Mucosa of gallbladder (tissue), 1 donor: ENCODE measurements around the gene GGA1. TPM values are rescaled to one million over a fixed set of nuclear protein-coding genes. Genes with fewer than 3 reads are reported as not detected.

Experiments
- DNase-seq: peaks from one replicate; pipeline ENCODE4 v3.0.0-alpha.2; 2020; ENCODE audit warnings: low spot score
- total RNA-seq: library from RNA; stranded (reverse); gene quantifications from one replicate; pipeline ENCODE4 v1.2.1, GENCODE V29; 2021
- donor health status: DM: no; HTN: no; CAD: no.

Gene GGA1
- total RNA-seq, 1 donor from 2014 or later = 81.5 TPM

DNA sequence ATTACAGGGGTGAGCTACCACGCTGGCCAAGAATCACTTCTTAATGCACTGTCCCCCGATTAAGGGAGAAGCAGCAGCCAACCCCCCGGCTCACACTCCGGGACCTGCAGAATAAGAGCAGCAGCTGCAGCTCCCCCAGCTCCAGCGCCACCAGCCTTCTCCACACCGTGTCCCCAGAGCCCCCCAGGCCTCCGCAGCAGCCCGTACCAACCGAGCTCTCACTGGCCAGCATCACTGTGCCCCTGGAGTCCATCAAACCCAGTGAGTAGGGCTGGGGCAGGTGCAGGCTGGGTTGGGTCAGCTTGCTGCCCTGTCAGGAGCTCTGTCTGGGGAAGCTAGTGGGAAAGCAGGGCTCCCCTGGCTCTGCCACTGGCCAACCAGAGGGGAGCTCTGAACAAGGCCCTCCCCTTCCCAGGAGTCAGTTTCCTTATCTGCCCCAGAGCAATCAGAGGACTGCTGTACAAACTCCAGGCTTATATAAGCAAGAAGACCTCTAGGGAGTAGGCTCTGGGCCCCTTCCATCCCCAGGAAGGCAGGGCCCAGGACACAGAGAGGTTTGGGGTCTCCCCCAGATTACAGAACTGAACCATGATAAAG, 22.3 kb downstream of the GGA1 start:
- no peak for DNase-seq

DNA sequence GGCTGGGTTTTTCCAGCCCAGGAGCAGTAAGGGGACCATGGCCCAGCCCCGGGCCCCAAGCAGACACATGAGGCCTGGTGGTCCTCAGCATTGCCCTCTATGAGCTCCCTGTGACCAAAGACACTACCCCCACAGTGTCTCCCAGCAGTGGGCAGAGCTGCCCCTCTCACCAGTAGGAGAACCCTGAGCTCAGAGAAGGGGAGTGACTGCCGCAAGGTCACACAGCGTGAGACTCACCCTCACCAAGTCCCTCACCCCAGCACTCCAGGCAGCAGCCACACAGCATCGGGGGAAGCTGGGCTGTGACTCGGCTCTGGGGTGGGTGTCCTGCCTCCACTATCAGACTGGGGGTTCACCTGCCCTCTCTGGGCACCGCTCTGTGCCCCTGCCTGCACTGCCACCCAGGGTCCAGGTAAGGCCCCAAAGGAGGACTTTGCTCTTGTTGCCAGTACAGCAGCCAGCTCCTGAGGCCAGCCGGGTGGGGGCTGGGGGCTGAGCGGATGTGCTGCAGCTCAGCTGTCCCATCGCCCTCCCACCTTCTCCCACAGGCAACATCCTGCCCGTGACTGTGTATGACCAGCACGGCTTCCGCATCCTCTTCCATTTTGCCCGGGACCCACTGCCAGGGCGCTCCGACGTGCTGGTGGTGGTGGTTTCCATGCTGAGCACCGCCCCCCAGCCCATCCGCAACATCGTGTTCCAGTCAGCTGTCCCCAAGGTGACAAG, 23.0 kb downstream of the GGA1 start:
- DNase-seq = no peak

DNA sequence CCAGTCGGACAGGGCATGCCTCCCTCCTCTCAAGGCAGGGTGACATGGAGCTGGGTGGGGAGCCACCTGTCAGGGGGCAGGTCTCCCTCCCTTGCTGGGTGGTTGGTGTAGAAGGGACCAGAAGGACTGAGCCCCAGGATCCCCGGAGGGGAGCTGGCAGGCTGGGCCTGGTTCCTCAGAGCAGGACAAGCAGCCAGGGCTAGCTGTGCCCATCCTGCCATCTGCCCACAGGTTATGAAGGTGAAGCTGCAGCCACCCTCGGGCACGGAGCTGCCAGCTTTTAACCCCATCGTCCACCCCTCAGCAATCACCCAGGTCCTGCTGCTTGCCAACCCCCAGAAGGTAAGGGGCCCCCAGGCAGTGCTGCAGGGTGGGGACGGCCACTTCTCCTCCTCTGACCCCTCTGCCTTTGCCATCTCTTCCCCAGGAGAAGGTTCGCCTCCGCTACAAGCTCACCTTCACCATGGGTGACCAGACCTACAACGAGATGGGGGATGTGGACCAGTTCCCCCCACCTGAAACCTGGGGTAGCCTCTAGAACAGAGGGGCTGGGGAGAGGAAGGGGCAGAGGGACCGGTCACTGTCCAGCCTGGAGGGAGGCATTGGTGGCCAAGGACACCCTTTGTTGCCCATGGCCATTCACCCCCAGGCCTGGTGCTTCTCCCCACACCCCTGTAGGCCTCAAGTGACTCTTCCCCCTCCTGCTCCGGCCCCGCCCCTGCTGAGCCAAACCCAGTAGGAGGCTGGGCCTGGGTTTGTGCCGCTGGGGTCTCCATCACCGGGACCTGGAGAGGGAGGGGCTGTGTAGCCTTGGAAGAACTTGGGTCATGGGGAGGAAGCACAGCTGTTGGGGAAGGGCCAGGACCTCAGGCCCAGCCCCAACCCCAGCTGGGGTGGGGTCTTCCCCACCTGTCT, 23.8 kb downstream of the GGA1 start:
- DNase-seq = no peak

DNA sequence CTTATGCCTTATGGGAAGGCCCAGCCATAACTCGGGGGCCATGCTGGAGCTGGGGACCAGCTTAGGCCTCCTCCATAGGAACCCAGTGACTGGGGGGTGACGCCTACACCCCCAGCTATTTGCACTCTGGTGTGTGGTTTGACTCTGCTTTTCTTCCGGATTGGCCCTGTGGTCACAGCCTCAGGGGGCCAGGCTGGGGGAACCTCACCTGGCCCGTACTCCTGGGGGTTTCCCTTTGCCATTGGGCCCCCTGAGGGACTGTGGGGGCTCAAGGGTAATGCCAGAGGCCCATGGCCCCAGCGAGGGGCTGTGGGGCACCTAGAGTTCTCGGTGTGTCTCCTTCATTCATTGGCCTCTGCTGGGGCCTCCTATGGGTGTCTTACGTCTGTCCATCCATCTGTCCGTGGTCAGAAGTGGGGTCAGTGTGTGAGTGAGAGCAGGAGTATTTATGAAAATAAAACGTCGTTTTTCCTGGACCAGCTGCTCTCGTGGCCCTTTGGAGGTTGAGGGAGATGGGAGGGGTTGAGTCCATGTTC, 24.5 kb downstream of the GGA1 start:
- DNase-seq = no peak

DNA sequence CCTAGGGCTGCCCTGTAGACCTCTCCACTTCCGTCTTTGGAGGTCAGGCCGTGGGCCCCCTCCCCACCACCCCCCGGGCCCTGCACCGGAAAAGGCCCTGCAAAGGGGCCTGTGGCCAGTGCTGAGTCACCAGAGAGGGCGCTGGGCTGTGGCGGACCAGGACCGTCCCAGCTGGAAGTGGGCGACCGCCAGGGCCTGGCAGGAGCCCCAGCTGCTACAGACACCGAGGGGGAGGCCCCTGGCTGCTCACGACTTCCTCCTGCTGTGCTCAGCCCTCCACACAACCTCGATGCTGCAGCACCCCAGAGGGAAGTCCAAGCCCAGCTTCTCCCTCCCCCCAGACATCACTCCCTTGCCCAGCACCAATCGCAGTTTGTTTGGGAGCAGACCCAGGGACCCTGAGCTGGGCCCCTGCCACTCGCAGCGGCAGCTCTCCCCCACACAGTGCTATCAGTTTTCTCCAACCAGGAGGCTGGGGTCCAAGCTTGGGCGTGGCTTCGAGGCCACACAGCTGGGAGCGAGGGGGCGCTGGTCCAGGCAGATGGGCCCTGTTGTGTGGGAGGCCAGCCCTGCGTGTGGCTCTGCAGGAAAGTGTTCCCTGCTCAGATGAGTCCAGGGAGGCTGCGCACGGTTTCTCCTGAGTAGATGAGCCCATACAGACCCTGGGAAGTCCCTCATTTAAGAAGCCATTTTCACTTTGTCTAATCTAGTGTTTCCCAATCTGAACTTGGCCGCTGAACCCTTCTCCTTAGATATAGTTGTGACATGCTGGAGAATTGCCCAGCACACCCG, 25.2 kb downstream of the GGA1 start:
- peak; percentile 78 for DNase-seq

DNA sequence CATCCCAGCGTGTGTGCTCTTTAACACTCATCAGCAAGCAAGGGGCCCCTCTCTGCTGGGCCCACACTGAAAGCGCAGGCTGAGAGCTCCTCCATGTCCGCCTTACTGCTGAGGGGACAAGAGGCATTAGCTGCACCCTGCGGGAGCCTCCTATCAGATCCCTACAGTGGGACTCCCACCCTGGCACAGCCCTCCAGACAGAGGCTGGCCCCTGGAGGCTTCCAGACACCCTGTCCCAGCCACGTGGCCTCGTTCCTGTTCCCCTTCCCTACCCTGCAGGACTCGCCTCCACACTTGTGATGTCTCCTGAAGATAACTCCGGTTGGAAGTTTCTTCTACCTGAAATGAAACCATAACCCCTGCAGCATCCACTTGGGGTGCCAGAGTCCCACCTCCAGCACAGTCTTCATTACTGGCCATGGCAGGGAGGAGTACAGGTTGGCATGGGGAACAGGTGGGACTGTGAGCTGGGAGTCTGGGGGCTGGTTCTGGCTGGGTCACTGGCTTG, 25.8 kb downstream of the GGA1 start:
- no peak for DNase-seq

DNA sequence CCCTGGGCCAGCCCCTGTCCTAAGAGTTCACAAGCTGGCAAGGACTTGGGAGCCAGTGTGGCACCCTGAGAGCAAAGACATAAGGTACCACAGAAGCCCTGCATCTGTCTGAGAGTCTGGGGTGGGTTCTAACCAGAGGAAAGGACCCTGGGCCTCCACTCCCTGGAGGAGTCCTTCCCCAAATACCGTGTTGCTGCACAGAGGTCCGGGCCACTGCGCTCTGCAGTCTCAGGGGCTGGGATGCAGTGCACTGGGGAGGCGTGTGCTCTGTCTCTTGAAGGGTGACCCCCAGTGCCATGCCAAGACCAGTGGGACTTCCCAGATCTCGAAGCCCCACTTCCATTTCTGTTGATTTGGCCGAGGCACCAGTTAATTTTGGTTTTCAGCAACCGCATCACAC, 26.5 kb downstream of the GGA1 start:
- DNase-seq = no peak

DNA sequence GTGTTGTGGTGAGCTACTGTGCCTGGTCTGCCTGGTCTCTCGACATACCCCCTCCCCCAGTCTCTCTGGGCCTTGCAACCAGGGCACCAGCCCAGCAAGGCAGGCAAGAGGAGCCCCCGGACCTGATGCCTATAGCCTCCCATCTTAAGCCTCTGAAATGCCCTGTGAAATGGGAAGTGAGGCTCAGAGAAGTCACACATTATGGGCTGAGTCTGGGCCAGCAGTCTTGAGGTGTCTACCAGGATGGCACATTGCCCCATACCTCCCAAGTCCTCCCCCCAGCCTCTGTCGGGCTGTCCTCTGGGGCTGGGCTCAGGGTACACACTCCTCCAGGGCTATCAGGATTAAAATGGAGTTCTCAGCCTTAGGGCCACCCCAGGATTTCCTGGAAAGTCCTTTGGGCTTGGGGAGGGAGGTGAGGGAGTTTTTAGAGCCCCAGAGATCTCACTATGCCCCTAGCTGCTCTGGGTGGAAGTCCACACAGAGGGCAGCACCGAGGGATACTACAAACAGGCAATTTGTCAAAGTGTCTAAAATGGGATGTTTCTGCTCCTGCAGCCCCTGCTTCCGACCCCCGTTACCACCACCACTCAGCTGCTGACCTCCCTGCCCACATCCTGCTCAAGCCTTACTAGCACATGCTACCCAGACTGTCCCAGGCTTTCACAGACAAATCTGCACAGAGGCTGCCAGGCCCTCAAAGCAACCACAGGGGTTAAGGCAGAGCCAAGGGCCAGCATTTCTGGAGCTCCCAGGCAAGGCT, 27.7 kb downstream of the GGA1 start:
- no peak for DNase-seq

DNA sequence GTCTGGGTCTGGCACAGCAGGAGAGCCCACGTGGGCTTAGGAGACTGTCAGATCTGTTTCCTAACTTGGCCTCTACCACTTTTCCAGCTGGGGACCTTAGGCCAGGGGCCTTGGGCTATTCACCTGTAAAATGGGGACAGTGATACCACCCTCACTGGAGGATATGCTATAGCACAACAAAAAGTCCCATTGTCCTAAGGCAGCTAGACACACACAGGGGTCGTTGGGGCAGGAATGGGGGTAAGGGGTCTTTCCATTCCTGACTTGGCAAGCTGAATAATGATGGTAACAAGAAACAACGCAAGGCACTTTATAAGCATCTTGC, 28.3 kb downstream of the GGA1 start:
- DNase-seq = no peak

DNA sequence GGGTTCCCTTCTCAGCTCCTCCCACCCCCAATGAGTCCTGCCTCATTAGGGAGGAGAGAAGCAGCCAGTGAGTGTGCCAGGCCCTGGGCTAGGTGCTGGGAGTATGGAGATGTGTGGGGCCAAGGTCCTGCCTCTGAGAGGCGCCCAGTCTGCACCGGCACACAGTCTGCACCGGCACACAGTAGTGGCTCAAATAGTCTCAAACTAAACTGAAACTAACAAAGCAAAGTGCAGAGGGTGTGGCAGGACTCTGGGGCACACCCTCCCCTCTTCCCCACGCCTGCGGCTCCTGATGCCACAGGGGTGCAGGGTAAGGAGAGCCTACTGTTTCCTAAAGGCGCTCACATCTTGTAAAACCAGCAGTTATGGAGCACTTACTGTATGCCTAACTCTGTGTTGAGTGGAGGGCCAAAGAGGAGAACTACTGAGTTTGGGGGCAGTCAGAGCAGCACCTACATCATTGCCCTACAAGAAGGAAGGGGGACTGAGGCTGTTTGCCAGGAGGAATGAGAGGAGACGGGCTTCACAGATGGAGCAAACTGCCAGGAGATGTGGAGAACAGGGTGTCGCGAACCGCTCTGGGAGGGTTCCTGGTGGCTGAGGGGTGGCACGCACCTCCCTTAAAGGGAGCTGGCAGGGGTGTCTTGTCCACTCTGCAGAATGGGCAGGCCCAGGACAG, 29.9 kb downstream of the GGA1 start:
- no peak for DNase-seq

DNA sequence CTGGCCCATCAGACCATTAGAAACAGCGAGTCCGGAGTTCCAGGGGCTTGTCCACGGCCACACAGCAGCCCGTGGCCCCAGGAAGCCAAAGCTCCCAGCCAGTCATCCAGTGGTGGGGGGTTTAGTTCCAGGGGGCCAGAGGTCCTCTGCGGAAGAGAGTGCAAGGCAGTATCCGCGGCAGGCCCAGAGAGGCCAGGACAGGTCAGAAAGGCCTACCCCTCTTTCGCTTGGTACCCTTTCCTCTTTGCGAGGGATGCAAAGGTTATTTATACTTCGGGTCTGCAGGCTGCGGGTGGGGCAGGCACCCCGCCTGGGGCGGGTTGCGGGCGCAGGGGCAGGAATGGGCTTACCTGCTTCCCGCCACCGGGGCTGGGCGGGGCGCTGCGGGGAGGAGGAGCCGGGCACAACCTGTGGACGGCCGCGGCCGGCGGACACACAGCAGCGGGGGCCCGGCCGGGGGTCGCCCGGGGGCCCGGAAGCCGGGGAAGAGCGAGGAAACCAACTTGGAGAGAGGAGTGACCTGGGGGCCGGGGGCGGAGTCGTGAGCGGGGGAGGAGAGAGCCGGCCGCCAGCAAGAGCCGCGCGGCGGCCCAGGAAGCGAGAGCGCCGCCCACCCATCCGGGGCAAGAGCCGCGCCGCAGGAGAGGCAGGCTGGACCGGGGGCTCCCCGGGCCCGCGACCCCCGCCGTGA, 30.6 kb downstream of the GGA1 start, which contains the start of gene SH3BP1:
TSS of gene SH3BP1 (plus strand) at position 600 of the 691 bp plus-strand sequence. CDS start 119 bp downstream, outside the sequence.
- DNase-seq = no peak

DNA sequence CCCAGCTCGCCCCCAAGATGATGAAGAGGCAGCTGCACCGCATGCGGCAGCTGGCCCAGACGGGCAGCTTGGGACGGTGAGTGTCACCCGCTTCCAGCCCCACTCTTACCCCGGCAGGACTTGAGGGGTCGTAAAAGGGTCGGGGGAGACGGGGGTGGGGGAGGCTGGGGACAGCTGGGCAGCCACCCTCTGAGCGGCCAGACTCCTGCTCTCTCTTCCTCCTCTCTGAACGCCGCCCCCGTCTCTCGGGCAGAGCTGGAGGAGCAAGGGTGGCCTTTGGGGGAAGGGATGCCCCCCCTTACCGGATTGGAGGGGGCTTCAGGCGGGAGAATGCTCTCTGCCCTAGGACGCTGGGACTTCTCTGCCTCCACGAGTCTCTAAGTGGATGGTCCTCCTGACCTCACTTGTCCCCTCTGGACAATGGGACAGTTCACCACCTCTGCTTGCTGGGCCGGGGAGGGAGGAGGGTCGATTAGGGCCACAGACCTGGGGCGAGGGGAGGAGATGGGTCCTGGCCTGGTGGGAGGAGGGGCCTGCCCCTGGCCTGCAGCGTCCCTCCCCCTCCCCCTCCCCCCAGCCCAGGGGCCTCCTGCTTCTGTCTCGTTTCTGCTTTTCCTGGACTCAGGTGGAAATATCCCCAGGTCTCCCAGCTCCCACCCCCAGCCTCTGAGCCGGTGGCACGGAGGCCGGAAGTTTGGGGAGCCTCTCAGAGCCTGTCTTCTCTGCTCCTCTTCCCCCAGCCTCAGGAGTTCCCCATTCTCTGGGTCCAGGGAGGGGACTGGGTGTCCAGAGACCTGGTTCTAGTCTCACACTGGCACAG, 31.3 kb downstream of the GGA1 start:
- DNase-seq = no peak

DNA sequence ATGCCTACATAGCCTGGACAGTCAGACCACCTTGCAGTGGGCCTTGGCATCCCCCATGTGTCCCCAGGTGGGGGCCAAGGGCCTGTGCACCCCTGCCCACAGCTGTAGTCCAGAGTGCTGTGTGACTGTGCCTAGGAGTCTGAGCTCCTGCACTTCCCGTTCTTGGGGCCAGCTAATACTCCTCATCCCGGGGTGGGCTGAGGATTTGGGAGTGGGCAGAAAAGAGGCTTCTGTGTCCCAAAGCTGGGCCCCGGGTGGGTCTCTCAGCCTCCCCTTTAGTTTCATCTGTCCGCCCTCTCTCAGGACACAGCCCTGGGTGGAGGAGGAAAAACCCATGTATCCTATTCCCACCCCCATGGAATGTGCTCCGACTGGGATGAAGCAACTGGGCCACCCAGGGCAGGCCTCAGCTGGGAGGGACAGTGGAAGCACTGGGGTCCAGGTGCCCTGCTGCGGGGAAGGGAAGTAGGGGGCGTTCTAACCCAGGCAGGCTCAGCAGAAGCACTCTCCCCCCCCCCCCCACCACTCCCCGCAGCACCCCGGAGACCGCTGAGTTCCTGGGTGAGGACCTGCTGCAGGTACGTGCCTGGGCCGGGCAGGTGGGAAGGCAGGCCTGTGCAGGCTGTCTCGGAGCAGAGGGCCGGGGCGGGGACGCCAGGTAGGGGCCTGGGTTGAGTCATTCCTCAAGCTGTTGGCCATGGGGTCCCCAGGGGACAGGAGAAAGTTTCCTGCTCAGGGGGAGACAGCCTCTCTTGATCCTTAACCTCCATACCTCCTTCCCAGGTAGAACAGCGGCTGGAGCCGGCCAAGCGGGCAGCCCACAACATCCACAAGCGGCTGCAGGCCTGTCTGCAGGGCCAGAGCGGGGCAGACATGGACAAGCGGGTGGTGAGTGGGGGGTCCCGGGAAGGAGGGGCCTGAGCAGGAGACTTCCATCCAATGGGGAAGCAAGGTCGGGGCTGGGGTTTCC, 32.2 kb downstream of the GGA1 start:
- no peak for DNase-seq

DNA sequence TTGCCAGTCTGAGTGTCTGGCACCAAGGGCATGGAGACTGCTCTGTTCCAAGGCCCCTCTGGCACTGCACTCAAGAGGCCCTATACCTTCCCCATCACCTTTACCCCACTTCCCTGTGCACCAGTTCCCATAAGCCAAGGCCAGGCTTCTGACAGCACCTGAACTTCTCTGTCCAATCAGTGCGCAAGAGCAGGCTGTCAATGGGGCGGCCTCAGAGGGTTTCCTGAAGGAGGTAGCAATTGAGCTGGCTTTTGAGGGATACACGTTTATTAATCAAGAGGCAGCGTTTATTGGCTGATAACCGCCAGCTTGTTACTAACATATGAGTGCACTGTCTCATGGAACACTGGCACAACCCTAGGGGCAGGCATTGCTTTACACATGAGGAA, 32.9 kb downstream of the GGA1 start:
- DNase-seq = no peak

DNA sequence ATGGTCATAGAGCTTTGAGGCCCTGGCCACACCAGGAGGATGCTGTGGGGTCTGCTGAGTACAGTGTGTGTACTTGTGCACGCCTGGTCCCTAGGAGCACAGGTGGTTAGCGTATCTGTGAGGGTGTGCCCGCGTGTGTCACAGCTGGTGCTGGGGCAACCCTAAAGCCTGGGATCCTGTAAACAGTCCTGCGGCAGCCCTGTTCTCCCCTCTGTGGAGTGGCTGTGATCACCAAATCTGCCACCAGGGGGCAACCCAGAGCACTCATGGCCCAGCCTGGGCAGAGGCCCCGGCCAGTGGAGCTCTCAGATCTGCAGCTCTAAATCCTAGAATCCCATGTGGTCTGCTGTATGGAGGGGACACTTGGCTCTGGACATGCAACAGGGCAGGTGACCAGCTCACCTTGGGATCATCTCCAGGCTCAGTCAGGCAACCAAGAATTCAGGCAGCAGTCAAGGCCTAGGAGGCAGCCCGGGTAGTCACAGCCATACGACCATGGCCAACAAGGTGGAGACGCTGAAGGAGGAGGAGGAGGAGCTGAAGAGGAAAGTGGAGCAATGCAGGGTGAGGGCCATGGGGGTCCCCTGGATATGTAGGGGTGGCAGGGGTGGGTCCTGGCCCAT, 34.7 kb downstream of the GGA1 start:
- DNase-seq = peak; percentile 86

DNA sequence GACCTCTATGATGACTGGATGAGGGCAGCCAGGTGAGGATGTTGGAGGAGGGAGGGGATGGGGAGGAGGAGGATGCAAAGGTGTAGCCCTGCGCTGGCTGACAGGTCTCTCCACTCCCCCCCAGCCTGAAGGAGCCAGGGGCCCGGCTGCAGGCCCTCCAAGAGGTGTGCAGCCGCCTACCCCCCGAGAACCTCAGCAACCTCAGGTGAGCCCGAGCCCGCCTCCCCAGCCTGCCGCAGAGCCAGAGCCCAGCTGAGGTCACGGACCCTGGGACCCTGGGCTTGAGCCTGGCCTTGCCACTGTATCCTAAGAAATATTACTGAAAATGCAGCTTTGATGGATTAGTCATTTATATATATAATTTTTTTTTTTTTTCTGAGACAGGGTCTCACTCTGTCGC, 38.7 kb downstream of the GGA1 start:
- no peak for DNase-seq

DNA sequence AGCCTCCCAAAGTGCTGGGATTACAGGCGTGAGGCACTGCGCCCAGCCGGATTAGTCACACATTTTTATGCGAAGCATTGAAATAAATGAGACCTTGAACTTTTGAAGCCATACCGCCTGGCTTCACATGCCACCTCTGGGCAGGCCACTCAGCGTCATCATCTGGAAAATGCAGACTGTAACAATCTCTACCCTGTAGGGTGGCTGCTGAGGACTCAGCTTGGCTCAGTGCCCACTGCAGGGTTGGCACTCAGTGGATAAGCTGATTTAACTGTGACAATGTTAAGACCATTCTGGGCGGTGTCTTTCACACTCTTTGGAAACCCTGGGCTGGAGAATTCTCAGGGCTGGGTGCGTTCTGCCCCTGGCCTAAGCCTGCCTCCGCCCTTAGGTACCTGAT, 39.3 kb downstream of the GGA1 start:
- DNase-seq = peak; percentile 72
